GM19043 (cell line): ENCODE data around the gene TRIP13.

Experiments used
- ATAC-seq: cut with Tn5 transposase; IDR thresholded peaks from one replicate; pipeline ENCODE4 v1.9.1; 2021; ENCODE audit warnings: low read depth; ENCODE audit not compliant: unreplicated experiment

The TRIP13 gene

GRCh38 chr5:949815-950560 lies 57.3 kb downstream of the TRIP13 start:
- ATAC-seq, result no peak

GRCh38 chr5:951940-952596 lies 59.4 kb downstream of the TRIP13 start:
- no peak for ATAC-seq

GRCh38 chr5:952597-953271 lies 60.0 kb downstream of the TRIP13 start:
- ATAC-seq, result no peak

- ATAC-seq, result no peak
These were observed 61.1 kb downstream of the TRIP13 start for GRCh38 chr5:953535-954449.

GRCh38 chr5:955886-956761 lies 63.4 kb downstream of the TRIP13 start:
- ATAC-seq, result no peak

- peak; percentile 71 for ATAC-seq
These were observed 64.5 kb downstream of the TRIP13 start for GRCh38 chr5:956941-957747.

GRCh38 chr5:957748-958485 lies 65.2 kb downstream of the TRIP13 start:
- ATAC-seq, result no peak

GRCh38 chr5:958701-959571 lies 66.3 kb downstream of the TRIP13 start:
- no peak for ATAC-seq

- no peak for ATAC-seq
These were observed 67.2 kb downstream of the TRIP13 start for GRCh38 chr5:959581-960531.

- no peak for ATAC-seq
These were observed 67.9 kb downstream of the TRIP13 start for GRCh38 chr5:960551-960950.

GRCh38 chr5:961002-961710 lies 68.5 kb downstream of the TRIP13 start:
- no peak for ATAC-seq

GRCh38 chr5:961711-962240 lies 69.1 kb downstream of the TRIP13 start:
- ATAC-seq, result no peak

GRCh38 chr5:962386-962785 lies 69.7 kb downstream of the TRIP13 start:
- ATAC-seq, result no peak

GRCh38 chr5:962801-963200 lies 70.1 kb downstream of the TRIP13 start:
- ATAC-seq, result no peak

GRCh38 chr5:963310-963672 lies 70.6 kb downstream of the TRIP13 start:
- peak; percentile 26 for ATAC-seq
